Erythroblast (primary cell): ENCODE results near the gene RAB3C.

Experiments
- GATA1 ChIP-seq: IDR thresholded peaks from 2 replicates; pipeline ENCODE4 v1.6.1; 2011; ENCODE audit warnings: low read depth, mild to moderate bottlenecking, control low read depth, low read length, moderate library complexity
- POLR2A ChIP-seq: IDR thresholded peaks from 2 replicates; pipeline ENCODE4 v1.6.1; 2011; ENCODE audit warnings: mild to moderate bottlenecking, low read length

- TF ChIP-seq POLR2A, result no peak
- TF ChIP-seq GATA1, result no peak
These were observed 162.5 kb downstream of the RAB3C start for GRCh38 chr5:58745350-58745749.
